Left cardiac atrium (tissue), 4 donors: ENCODE results near the gene TSPAN18. TPM values are rescaled to one million over a fixed set of nuclear protein-coding genes. Genes with fewer than 3 reads are reported as not detected.

Experiments used
- ATAC-seq, 2 donors: fragments of 200-7000 bp; cut with Tn5 transposase; one replicate each; pipeline ENCODE4 v1.9.1; 2020; ENCODE audit warnings: mild to moderate bottlenecking in 2 of 2, moderate library complexity in 2 of 2
- DNase-seq: peaks from one replicate; pipeline ENCODE4 v3.0.0-alpha.2; 2020
- intact Hi-C, 2 donors: fragments of 100-400 bp; cut with DNase I; formaldehyde crosslinking; loops; one replicate each; pipeline versions ENCODE4 v1.14.1 to v1.15.1; 2022 to 2023
- total RNA-seq, 2 donors: library from RNA; stranded (reverse); fragmentation: NEBNext Ultra II Directional; extraction: Animal tissue kit (Norgen Biotek cat#: 25700); gene quantifications; one replicate each; pipeline ENCODE4 v1.2.1, GENCODE V29; 2021
- donor health status: DM: no; HTN: yes; CAD: no.
- donor health status: DM: no; HTN: yes; CAD: no; lungs with severe emphysema.
- donor health status: DM: yes; HTN: yes; CAD: no.
- donor health status: Dilated cardiomyopathy.

TSPAN18 gene
- total RNA-seq, 2 donors from 2014 or later = 152 to 166 TPM

DNA sequence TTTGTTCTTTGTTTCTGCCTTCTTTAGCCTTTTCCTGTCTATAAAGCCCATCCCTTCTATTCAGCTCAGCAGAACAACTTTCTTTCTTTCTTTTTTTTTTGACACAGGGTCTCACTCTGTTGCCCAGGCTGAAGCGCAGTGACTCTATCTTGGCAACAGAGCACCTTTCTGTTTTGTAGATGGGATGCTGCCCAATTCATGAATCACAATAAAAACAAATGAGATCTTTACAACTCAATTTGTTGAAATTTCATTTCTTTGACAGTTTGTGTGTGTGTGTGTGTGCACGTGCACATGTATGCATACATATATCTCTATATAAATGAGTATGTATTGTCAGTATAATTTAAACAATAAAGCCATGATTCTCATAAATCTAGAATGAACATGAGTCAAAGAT, 25.5 kb downstream of the TSPAN18 start:
- intact Hi-C loops = no loop called here
- DNase-seq (no peak), ATAC-seq (no peak)

DNA sequence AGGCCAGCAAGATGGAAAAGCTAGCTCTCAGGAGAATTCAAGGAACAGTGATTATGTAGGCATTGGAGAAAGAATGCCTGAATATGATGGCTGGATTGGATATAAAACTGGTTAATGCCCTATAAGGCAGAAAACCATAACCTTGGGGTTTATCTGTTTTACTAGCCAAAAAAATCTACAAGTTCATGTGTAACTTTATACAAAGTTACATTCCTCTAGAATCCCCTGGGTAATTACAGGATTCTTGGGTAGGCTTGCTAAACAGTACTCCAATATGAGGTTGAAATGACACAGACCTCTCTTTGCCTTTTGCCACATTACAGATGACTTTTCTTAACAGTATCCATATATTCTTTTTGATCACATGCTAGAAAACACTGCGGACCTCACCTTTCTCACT, 26.0 kb downstream of the TSPAN18 start:
- ATAC-seq = no peak
- DNase-seq = no peak
- intact Hi-C loops = no loop called here

DNA sequence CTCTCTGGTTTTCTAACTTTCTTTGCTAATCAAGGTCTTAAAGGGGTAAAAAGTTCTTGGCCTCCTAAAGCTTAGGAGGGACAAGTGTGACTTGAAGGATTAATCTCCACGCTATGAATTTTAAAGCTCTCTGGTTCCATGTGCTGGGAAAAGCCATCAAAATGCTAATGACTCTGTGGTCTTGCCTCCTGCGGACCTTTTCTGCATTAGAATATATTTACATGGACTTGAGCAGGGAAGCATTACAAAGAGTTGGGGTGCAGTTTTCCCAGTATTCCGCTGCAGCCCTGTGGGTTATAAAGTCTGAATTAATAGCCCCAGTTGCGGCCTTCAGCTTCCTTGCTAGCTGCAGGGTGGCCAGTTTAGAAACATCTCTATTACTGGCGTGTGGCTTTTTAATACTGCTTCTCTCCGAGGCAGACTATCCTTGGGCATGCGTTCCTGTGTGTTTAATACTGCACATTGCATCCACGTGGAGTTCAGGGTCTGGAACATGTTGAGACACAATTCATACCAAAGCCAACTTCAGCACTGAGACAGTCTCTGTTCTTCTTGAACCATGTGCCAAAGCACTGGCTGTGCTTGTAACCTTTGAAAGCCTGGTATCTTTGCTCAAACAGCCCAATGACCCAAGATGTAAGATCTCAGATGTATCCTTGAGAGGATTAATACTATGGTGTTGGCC, 27.3 kb downstream of the TSPAN18 start:
- ATAC-seq (no peak), DNase-seq (no peak)
- intact Hi-C loops = no loop called here

DNA sequence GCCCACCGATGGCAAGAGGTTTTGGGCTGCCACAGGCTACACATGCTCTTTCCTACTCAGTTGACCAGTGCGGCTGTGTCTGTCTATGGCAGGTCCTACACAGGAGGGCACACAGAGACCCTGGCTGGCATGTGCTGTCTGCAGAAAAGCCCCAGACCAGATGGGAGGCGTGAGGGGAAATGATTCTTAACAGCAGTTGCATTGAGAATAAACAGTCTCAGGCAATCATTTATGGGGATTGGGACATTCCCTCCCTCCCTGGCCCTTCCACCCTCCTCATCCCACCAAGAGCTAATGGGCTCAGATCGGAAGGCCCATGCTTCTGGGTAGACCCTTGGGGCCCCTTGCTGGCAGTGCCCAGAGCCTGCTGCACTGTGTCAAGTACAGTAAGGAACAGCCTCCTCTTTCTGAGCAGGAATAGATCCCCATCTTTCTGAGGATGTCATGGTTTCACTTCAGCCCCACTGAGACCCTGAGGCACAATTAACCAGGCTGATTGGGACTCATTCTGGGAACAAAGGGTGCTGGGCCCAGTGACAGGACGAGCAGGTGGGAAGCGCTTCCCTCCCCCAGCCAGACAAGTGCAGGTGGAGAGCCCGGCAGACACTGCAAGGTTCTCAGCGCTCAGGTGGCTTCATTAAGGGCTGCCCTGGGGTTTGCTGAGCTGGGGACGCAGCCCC, 28.3 kb downstream of the TSPAN18 start:
- intact Hi-C loops = no loop called here
- ATAC-seq (peak in 1 of 2 donors; percentile 9), DNase-seq (no peak)

DNA sequence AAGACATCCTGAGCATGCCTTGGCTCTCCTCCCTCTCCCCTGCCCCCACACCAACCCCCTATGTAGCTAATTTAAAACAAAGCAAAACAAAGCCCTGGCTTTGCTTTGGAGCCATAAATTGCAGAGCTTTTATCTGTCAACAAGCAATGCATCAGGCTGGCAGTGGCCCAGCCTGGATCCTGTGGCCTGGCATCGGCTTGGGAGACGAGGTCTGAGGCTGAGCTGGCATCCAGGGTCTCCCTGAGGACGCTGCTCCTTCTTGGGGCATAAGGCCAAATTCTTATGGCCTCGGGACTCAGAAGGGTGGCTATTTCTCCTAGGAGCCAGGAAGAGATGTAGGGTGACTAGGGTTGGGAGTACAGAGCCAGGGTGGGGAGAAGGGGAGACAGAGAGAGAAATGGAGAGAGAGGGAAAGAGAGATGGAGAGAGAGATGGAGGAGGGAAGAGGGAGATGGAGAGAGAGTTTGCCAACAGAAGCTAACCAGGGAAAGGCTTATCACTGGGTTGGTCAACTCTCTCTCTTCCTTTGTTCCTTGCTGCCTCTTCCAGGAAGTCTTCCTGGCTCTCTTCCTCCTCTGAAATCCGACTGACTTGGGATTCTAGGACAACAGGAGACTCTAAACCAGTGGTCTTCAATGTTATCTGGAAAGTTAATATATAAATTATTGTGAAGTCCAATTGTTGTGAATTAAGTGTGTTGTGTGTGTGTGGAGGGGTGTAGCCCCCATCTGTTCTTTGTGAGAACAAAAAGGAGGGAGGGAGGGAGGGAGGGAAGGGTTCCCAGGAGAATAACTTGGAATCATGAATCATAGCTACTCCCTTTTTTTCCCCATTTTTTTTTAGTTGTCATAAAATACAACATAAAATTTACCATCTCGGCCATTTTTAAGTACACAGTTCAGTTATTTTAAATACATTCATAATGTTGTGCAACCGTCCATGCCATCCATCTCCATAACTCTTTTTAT, 29.1 kb downstream of the TSPAN18 start:
- DNase-seq = no peak
- intact Hi-C loops = no loop called here
- ATAC-seq = peak; percentile 32 to 38

DNA sequence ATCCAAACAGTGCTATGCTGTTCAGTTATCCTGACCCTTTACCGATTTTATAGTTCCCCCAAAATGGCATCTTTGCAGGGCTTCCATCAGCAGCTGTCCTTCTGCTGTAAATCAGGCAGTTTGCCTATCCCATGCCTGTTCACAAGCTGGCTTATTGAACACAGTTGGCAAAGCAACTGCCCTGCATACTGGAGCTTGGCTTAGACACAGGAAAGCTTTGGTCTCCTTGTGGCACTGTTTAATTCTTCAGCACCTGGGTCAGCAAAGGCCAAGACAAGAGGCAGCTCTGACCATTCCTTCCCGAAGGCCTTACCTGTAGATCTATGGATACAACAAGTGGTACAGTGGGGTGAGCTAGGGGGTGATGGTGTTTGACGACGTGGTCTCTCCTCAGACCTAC, 32.2 kb downstream of the TSPAN18 start:
- no peak for ATAC-seq
- intact Hi-C loops = no loop called here
- no peak for DNase-seq

DNA sequence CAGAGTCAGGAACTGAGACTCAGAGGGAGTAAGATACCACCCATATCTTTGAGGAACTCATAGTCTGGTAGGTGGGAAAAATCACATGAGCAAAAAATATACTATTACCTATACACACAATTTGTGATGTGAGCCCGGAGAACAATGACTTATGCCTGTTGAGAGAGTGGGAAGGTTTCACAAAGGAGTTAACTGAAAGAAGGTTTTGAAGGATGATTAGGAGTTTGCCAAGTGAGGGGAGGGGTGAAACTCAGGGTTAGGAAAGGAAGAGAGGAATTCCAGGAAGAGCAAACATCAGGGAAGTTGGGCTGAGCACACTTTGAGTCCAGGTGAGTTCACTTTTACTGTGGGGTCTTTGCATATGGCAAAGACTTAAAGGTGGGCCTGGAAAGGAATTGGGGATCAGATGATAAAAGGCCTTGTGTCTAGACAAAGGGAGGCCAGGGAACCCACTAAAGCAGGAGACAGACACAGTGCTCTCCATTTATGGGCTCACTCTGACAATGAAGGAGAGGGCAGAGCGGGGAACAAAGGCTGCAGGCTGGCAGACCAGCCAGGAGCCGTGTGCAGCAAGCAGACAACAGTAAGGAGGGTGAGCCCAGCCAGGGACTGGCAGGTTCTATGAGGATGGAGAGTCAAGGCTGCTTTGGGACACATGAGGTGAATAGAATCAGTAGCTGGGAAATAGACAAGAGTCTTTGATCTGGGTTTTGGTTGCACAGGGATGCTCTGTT, 33.1 kb downstream of the TSPAN18 start:
- ATAC-seq = no peak

DNA sequence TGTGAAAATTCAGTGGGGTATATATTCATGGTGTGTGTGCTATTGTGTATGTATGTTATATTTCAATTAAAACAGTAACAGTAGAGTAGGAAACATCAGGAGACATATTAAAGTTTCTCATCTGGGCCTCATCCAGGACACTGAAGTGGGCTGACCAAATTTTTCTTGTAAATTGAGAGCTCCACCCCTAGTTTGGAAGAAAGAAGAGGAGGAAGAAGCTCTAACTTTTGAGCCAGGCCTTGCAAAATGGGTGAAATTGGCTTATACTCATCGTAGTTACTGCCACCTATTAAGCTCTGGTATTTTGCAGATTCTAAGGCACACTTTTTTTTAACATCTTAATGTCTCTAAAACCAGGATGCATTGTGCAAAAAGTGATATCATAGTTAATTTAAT, 33.7 kb downstream of the TSPAN18 start:
- ATAC-seq (no peak), DNase-seq (no peak)
- intact Hi-C loops = loop anchor here in 1 of 2 donors (5.0 kb wide), 1 partner anchor 97 kb away; no protein-coding TSS in a partner anchor

More for the DNA sequence above, 33.1 kb downstream of the TSPAN18 start:
- DNase-seq = no peak
- intact Hi-C loops = loop anchor here in 1 of 2 donors (5.0 kb wide), 1 partner anchor 97 kb away; no protein-coding TSS in a partner anchor

DNA sequence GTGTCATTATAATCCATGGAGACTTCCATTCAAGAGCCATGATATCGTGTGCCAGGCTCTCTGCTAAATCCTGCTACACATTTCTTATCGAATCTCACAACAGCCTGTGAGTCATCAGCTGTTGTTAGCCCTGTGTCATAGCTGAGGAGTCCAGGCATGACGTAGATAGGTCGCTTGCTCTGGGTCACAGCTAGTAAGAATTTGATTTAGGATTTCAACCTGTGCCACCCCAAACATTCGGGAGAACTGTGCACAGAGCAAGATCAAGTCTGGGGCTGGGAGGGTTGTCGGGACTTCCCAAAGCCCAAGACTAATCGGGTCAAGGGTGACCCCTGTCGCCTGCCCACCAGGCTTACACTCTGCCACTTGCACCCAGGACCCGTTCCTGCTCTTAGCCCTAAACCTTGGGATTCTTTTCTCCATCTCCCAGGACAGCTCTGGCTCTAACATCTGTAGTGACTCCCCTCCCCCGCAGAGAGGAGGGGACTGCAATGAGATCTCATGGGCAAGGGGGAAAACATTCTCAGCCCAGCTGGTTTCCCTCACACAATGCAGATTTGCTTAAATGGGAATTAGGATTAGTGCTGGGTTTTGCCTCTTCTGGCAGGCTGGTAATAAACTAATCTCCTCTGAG, 34.3 kb downstream of the TSPAN18 start:
- ATAC-seq = peak; percentile 91 to 92
- intact Hi-C loops = loop anchor here in 1 of 2 donors (5.0 kb wide), 1 partner anchor 96 kb away; no protein-coding TSS in a partner anchor
- DNase-seq = peak; percentile 73

DNA sequence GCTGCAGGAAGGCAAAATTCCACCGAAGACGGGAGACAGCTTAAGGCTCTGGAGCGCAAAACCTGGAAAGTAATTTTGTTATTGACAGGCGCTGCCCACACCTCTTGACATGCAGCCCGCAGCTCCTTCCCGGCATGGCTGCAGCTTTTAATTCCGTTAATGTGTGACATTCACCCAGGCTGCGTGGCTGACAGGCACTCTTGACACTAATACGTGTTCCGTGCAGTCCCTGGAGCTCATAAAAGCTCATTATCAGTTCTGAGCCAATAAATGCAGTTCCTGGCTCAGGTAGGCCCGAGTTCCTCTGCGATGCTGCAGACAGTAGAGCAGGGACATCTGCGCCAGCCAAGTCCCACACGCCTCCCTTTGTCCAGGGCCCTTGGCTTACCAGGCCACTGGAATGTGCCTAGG, 34.8 kb downstream of the TSPAN18 start:
- intact Hi-C loops = loop anchor here in 1 of 2 donors (5.0 kb wide), 1 partner anchor 96 kb away; no protein-coding TSS in a partner anchor
- ATAC-seq (peak in 1 of 2 donors; percentile 18), DNase-seq (peak; percentile 45)

DNA sequence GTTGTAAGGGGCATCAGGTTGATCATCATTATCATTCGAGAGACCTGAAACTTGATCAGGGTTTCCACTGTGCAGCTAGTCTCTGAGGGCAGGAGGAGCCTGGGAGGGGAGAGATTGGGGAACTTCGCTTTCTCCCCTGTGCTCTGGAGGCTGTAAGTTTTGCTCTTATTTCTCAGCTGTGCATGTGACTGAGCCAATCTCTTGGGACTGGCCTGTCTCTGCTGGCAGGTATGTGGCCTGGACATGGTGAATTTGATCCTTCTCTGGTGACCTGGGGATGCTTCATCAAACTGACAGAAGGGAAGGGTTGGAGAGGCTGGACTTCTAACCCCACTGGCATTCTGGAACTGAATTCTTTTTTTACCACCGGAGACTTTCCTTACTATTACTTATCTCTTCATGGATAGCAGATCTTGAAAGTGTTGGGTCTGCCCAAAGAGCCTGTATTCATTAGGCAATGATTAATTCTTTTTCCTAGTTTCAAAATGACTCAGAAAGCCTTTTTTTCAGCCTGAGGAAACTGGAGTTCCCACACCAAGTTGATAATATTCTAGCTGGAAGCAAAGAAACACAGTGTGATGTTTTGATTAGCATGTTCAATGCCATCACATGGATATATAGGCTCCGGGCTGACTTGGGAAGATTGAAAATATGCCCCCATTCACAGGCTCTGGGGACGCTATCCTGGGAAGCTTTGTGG, 36.5 kb downstream of the TSPAN18 start:
- ATAC-seq (no peak), DNase-seq (no peak)
- intact Hi-C loops = loop anchor here in 1 of 2 donors (5.0 kb wide), 1 partner anchor 94 kb away; no protein-coding TSS in a partner anchor

DNA sequence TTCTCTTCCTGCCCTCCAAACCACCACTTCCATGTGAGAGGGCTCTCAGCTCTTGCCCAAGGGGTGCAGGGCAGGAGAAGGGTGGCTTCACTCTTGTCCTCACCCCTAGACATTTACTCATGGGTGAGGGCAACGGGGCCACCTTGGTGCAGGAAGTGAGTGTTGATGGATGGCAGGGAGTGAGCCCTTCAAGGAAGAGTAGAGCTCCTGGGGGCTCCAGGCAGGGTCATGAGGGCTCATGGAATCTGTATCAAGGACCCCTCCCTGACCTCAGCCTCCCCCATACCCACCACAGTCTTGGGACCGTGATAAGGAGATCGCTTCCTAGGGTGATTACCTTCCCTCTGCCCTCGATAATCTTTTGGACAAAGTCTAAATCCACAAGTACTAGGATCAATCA, 37.8 kb downstream of the TSPAN18 start:
- ATAC-seq (no peak), DNase-seq (no peak)
- intact Hi-C loops = loop anchor here in 1 of 2 donors (5.0 kb wide), 1 partner anchor 93 kb away; no protein-coding TSS in a partner anchor

DNA sequence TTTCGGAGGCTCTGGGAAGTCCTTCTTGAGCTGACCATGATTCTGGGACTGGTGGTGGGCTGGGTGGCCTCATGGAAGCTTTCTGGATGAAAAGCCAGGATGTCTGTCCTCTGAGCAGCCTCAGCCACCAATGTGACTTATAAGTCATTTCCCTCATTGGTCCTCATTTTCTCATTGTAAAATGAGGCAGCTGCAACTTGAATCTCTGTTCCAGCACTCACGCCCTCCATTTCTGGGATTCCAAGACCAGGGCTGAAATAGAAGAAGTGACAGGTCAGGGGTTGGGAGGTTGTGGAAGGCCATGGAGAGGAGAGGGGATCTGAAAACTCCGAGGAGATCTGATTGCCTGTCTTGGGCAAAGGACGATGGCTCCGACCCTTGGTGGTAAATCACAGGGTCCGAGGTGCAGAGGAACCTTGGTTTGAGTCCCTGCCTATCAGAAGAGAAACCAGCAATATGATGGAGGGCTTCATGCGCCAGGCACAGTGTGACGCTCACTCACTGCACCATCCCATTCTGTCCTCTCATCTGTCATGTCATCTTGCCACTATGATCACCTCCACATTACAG, 38.3 kb downstream of the TSPAN18 start:
- DNase-seq (no peak), ATAC-seq (no peak)
- intact Hi-C loops = no loop called here

DNA sequence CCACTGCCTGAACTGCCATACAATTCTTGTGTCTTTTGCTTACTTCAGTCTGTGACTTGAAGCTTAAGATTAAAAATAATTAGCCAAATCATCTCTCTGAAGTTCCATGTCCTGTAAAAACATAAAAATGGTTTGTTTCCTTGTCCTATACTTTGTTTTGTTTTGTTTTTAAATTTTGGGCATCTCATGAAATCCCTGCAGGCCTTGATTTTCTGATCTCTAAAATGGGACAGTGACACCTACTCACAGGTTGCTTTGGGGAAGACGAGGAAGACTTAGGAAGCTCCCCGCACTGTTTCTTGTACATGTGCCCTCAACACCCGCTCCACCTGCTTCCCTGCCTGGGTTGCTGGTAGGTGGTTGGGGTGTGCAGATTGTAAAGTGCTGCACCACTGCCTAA, 38.9 kb downstream of the TSPAN18 start:
- DNase-seq (no peak), ATAC-seq (no peak)
- intact Hi-C loops = no loop called here

DNA sequence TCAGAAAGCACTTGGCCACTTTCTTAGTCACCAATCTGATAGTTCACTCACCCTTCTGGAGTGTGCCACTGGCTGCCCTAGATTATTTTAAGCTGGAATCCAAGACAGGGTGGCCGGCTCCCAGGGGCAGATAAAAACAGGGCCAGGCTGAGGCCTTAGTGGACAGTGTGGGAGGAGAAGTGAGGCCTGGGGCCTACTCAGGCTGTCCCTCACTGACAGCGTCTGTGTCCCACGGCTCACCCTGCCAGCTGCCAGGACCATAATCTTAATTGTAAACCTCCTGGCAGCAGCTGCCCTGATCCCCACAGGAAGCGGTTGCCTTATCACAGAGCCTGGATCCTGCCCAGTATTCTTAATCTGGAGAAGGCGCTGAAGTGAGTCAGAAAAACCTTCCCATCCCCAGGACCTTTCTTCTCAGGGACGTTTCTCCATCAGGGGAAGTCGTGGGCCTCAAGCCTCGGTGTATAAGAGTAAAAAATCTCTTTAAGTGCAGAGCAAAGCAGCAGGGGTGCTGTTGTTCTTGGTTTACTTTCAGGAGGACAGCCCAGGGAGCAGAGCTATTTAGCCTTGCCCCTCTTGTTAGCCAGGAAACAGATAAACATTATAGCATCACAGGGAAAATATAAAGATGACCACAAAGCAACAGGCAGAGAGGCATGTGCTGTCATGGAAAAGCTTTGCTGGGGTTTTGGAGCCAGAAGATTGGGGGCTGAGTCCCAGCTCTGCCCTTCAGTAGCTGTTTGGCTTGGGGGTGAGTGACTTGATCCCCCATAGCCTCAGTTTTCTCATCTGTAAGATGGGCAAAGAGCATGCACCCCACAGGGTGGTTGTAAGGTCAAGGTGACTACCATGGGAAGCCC, 39.6 kb downstream of the TSPAN18 start:
- ATAC-seq (peak; percentile 88 to 89), DNase-seq (peak; percentile 88)
- intact Hi-C loops = no loop called here

DNA sequence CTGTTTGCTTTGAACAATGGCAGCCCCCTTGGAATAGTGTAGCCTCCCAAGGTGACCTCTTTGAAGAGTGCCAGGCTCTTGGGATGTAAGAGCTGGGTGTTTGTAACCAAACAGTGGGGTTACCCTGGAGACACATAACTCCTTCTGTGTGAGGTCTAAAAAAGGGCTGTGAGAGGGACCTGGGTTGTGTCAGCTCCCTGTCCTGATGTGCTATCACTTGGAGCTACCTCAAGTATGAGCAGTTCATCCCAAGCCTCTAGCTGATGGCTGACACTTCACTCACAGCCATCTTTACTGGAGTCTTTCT, 40.2 kb downstream of the TSPAN18 start:
- DNase-seq (peak; percentile 46), ATAC-seq (peak; percentile 77)
- intact Hi-C loops = no loop called here

DNA sequence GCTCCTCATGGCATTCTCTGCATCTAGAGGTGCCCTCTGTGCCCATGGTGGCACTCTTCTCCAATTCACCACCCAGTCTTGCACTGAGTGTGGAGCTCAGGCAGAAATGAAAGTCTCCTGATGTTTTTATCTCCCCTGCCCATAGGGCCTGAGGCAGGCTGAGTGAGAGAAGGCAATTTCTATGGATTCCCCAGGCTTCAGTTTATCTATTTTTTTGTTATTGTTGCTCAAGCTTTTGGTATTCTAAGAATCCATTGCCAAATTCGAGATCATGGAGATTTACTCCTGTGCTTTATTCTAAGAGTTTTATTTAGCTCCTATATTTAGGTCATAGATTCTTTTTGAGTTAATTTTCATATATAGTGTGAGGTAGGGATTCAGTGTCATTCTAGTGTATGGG, 40.7 kb downstream of the TSPAN18 start:
- ATAC-seq = peak in 1 of 2 donors; percentile 2
- intact Hi-C loops = no loop called here
- no peak for DNase-seq
